Mesenchymal stem cell (in vitro differentiated cells and primary cell): ENCODE measurements around the gene ZEB1.

Experiments
- DNase-seq: peaks from one replicate; pipeline ENCODE4 v3.0.0-alpha.2; 2013
- H2AFZ ChIP-seq: one replicate; pipeline ENCODE4 v1.6.1; 2013; ENCODE audit warnings: low read depth, mild to moderate bottlenecking, control low read depth, inconsistent platforms, low read length, moderate library complexity
- H2AK5ac ChIP-seq: 2 replicates; pipeline ENCODE4 v1.6.1; 2013; ENCODE audit warnings: low read length, moderate library complexity, mild to moderate bottlenecking, inconsistent platforms; ENCODE audit not compliant: severe bottlenecking
- H2BK120ac ChIP-seq: one replicate; pipeline ENCODE4 v1.6.1; 2013; ENCODE audit warnings: low read depth, mild to moderate bottlenecking, inconsistent platforms, low read length, moderate library complexity
- H2BK12ac ChIP-seq, 2 experiments: one replicate each; pipeline ENCODE4 v1.6.1; 2013; ENCODE audit warnings: inconsistent platforms in 2 of 2, low read length in 2 of 2, mild to moderate bottlenecking in 2 of 2, moderate library complexity in 2 of 2, control low read depth in 1 of 2
- H2BK15ac ChIP-seq: one replicate; pipeline ENCODE4 v1.6.1; 2013; ENCODE audit warnings: mild to moderate bottlenecking, low read depth, inconsistent platforms; ENCODE audit not compliant: poor library complexity, severe bottlenecking
- H2BK5ac ChIP-seq: 2 replicates; pipeline ENCODE4 v1.6.1; 2013; ENCODE audit warnings: low read depth, mild to moderate bottlenecking, low read length, control low read depth, inconsistent platforms; ENCODE audit not compliant: poor library complexity, severe bottlenecking
- H3K14ac ChIP-seq, 2 experiments: one replicate each; pipeline ENCODE4 v1.6.1; 2013; ENCODE audit warnings: inconsistent platforms in 2 of 2, low read length in 2 of 2, control low read depth in 1 of 2, mild to moderate bottlenecking in 1 of 2, moderate library complexity in 1 of 2
- H3K18ac ChIP-seq, 2 experiments: one replicate each; pipeline ENCODE4 v1.6.1; 2013; ENCODE audit warnings: inconsistent platforms in 2 of 2, low read length in 2 of 2, control low read depth in 1 of 2, low read depth in 1 of 2, mild to moderate bottlenecking in 1 of 2
- H3K23ac ChIP-seq, 2 experiments: one replicate each; pipeline ENCODE4 v1.6.1; 2013; ENCODE audit warnings: inconsistent platforms in 2 of 2, low read length in 2 of 2, mild to moderate bottlenecking in 2 of 2, moderate library complexity in 2 of 2, control low read depth in 1 of 2
- H3K27ac ChIP-seq: 2 replicates; pipeline ENCODE4 v1.5.1; 2013; ENCODE audit warnings: mild to moderate bottlenecking, moderate library complexity, low read length, control low read depth, inconsistent platforms; ENCODE audit not compliant: poor library complexity, severe bottlenecking
- H3K27me3 ChIP-seq, 2 experiments: 2 replicates each; pipeline versions ENCODE4 v1.6.1 to v1.7.0; 2013; ENCODE audit warnings: low read length in 2 of 2, mild to moderate bottlenecking in 2 of 2, moderate library complexity in 2 of 2, control low read depth in 1 of 2, inconsistent platforms in 1 of 2; ENCODE audit not compliant: control insufficient read depth in 1 of 2, insufficient read depth in 1 of 2
- H3K36me3 ChIP-seq, 2 experiments: 2 replicates each; pipeline versions ENCODE4 v1.6.1 to v1.7.0; 2013; ENCODE audit warnings: low read length in 2 of 2, control low read depth in 1 of 2, inconsistent platforms in 1 of 2, low read depth in 1 of 2, mild to moderate bottlenecking in 1 of 2; ENCODE audit not compliant: insufficient read depth in 2 of 2, control insufficient read depth in 1 of 2
- H3K4ac ChIP-seq, 2 experiments: one replicate each; pipeline ENCODE4 v1.6.1; 2013; ENCODE audit warnings: inconsistent platforms in 2 of 2, low read length in 2 of 2, mild to moderate bottlenecking in 2 of 2, moderate library complexity in 2 of 2, control low read depth in 1 of 2, low read depth in 1 of 2
- H3K4me1 ChIP-seq: 2 replicates; pipeline ENCODE4 v1.6.1; 2013; ENCODE audit warnings: low read depth, low read length, control low read depth; ENCODE audit not compliant: control insufficient read depth, insufficient read depth
- H3K4me2 ChIP-seq: 2 replicates; pipeline ENCODE4 v1.6.1; 2013; ENCODE audit warnings: low read length, mild to moderate bottlenecking, inconsistent platforms; ENCODE audit not compliant: poor library complexity, severe bottlenecking
- H3K4me3 ChIP-seq, 2 experiments: 2 replicates each; pipeline versions ENCODE4 v1.5.1 to v1.7.0; 2013; ENCODE audit warnings: low read length in 2 of 2, mild to moderate bottlenecking in 2 of 2, control low read depth in 1 of 2, low read depth in 1 of 2; ENCODE audit not compliant: insufficient read depth in 1 of 2
- H3K79me1 ChIP-seq: replicated peaks from 2 replicates; pipeline ENCODE4 v1.6.1; 2013; ENCODE audit warnings: mild to moderate bottlenecking, control low read depth, low read length, inconsistent platforms; ENCODE audit not compliant: poor library complexity, severe bottlenecking
- H3K9ac ChIP-seq: 2 replicates; pipeline ENCODE4 v1.7.0; 2013; ENCODE audit warnings: mild to moderate bottlenecking, low read length, moderate library complexity
- H3K9me3 ChIP-seq: 2 replicates; pipeline ENCODE4 v1.7.0; 2013; ENCODE audit warnings: mild to moderate bottlenecking, low read length; ENCODE audit not compliant: control insufficient read depth
- H4K8ac ChIP-seq: one replicate; pipeline ENCODE4 v1.6.1; 2013; ENCODE audit warnings: inconsistent platforms, mild to moderate bottlenecking, low read length, moderate library complexity
- H4K91ac ChIP-seq: one replicate; pipeline ENCODE4 v1.6.1; 2013; ENCODE audit warnings: mild to moderate bottlenecking, low read length, inconsistent platforms
- WGBS: methylation state at CpG from one replicate; pipeline ENCODE4 v1.1.7; 2013; ENCODE audit warnings: mixed read lengths; 5-methylcytosine and 5-hydroxymethylcytosine counted together

Gene ZEB1

DNA sequence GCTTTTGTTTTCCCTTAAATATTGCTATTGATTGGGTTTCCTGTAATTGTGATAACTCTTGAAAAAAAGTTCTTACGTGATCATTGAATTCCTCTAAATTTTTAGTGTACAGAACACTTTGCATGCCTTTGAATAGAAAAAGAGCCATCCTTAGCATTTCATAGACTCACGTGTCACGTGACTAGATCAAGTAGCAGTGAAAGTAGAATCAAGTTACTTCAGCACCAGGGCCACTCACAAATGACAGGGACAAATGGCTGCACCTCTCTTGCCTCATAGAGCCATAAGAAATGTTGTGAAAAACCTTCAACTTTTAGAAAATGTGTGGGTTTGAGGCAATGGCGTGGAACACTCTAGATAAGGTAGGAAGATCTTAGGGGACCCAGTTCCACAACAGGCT is 203.8 kb downstream of the ZEB1 start:
- no peak overlapping the region for H3K14ac ChIP-seq
- no peak for DNase-seq
- no peak overlapping the region for H2AFZ ChIP-seq
- no peak overlapping the region for H3K18ac ChIP-seq
- peaks cover 4% of the 10 kb centered on the region for H3K79me1 ChIP-seq
- H3K4me1 ChIP-seq, result no peaks in the 10 kb centered on the region
- H2AK5ac ChIP-seq, result no peak overlapping the region
- H2BK12ac ChIP-seq, result no peak overlapping the region
- no peak overlapping the region for H3K23ac ChIP-seq
- WGBS, result 100% methylated on average over 4 of the region's 4 CpGs
- H2BK5ac ChIP-seq, result no peak overlapping the region
- H3K9ac ChIP-seq, result no peak overlapping the region
- H3K4me3 ChIP-seq, result no peak overlapping the region
- peaks cover 18 to 100% of the 10 kb centered on the region in 2 experiments for H3K36me3 ChIP-seq
- no peaks in the 10 kb centered on the region for H3K9me3 ChIP-seq
- no peak overlapping the region for H3K4ac ChIP-seq
- no peak overlapping the region for H4K91ac ChIP-seq
- no peaks in the 10 kb centered on the region for H3K27me3 ChIP-seq
- no peak overlapping the region for H4K8ac ChIP-seq
- no peak overlapping the region for H3K4me2 ChIP-seq
- H2BK15ac ChIP-seq, result no peak overlapping the region
- H2BK120ac ChIP-seq, result no peak overlapping the region
- H3K27ac ChIP-seq, result no peak overlapping the region

- no peak for DNase-seq
- H4K91ac ChIP-seq, result no peak overlapping the region
- H3K4ac ChIP-seq, result no peak overlapping the region
- no peak overlapping the region for H4K8ac ChIP-seq
- no peak overlapping the region for H3K4me2 ChIP-seq
- H2BK5ac ChIP-seq, result no peak overlapping the region
- no peak overlapping the region for H2AK5ac ChIP-seq
- H2BK120ac ChIP-seq, result no peak overlapping the region
- no peak overlapping the region for H3K27ac ChIP-seq
- no peak overlapping the region for H3K18ac ChIP-seq
- H2AFZ ChIP-seq, result no peak overlapping the region
- 98% methylated on average over 3 of the region's 4 CpGs for WGBS
- H3K27me3 ChIP-seq, result no peaks in the 10 kb centered on the region
- H2BK12ac ChIP-seq, result no peak overlapping the region
- H3K4me3 ChIP-seq, result no peak overlapping the region
- no peak overlapping the region for H3K23ac ChIP-seq
- H3K36me3 ChIP-seq, result peaks cover 18 to 97% of the 10 kb centered on the region in 2 experiments
- no peaks in the 10 kb centered on the region for H3K9me3 ChIP-seq
- no peak overlapping the region for H3K9ac ChIP-seq
- no peak overlapping the region for H2BK15ac ChIP-seq
- H3K79me1 ChIP-seq, result peaks cover 4% of the 10 kb centered on the region
- no peaks in the 10 kb centered on the region for H3K4me1 ChIP-seq
- no peak overlapping the region for H3K14ac ChIP-seq
These were observed 205.4 kb downstream of the ZEB1 start for GRCh38 chr10:31524460-31524859.

- Histone ChIP-seq H3K23ac (no peak overlapping the region), H3K27me3 (no peaks in the 10 kb centered on the region), H2AK5ac (no peak overlapping the region), H3K4me1 (no peaks in the 10 kb centered on the region), H3K36me3 (peaks cover 9 to 91% of the 10 kb centered on the region in 2 experiments), H3K4me3 (no peak overlapping the region), H2BK120ac (no peak overlapping the region), H3K4me2 (no peak overlapping the region), H4K8ac (peak overlapping the region; percentile 69), H3K9ac (no peak overlapping the region), H4K91ac (no peak overlapping the region), H2BK15ac (no peak overlapping the region), H3K79me1 (peaks cover 4% of the 10 kb centered on the region), H2AFZ (no peak overlapping the region), H2BK5ac (no peak overlapping the region), H3K4ac (no peak overlapping the region), H2BK12ac (no peak overlapping the region), H3K27ac (no peak overlapping the region), H3K9me3 (no peaks in the 10 kb centered on the region), H3K14ac (peak overlapping the region in 1 of 2 experiments; percentile 44), H3K18ac (no peak overlapping the region)
- DNase-seq, result no peak
- WGBS, result 97% methylated on average over 2 of the region's 4 CpGs
These were observed 207.2 kb downstream of the ZEB1 start for GRCh38 chr10:31526178-31526577.

GRCh38 chr10:31526681-31527080 is 207.7 kb downstream of the ZEB1 start:
- Histone ChIP-seq H3K9ac (no peak overlapping the region), H3K27ac (no peak overlapping the region), H3K36me3 (peaks cover 6 to 86% of the 10 kb centered on the region in 2 experiments), H3K4me3 (no peak overlapping the region), H3K27me3 (no peaks in the 10 kb centered on the region), H2BK120ac (no peak overlapping the region), H3K14ac (no peak overlapping the region), H2BK5ac (no peak overlapping the region), H3K4ac (no peak overlapping the region), H2BK12ac (no peak overlapping the region), H3K4me1 (no peaks in the 10 kb centered on the region), H4K8ac (no peak overlapping the region), H3K9me3 (no peaks in the 10 kb centered on the region), H4K91ac (no peak overlapping the region), H3K18ac (no peak overlapping the region), H3K4me2 (no peak overlapping the region), H3K79me1 (peaks cover 4% of the 10 kb centered on the region), H3K23ac (no peak overlapping the region), H2BK15ac (no peak overlapping the region), H2AFZ (no peak overlapping the region), H2AK5ac (no peak overlapping the region)
- WGBS, result 82% methylated on average over 11 of the region's 11 CpGs
- no peak for DNase-seq
